HEK293T (cell line): ENCODE data around the gene LIMCH1.

Source experiments
- CTCF ChIA-PET: fragments of 350-600 bp; formaldehyde crosslinking; extraction: SDS; loops from one replicate; lab custom pipeline; 2021; ENCODE audit warnings: antibody characterized with exemption, inconsistent platforms; lab: Yijun Ruan, JAX
- POLR2A ChIA-PET: fragments of 350-600 bp; formaldehyde crosslinking; extraction: SDS; loops from one replicate; lab custom pipeline; 2020; ENCODE audit warnings: antibody characterized with exemption, inconsistent platforms; lab: Yijun Ruan, JAX
- DNase-seq: peaks from one replicate; pipeline ENCODE4 v3.0.0; 2012; ENCODE audit warnings: mixed read lengths; ENCODE audit errors: extremely low spot score
- ARNT ChIP-seq: fragments of 450-650 bp; IDR thresholded peaks from 2 replicates; pipeline ENCODE4 v1.6.1; 2017; ENCODE audit warnings: mild to moderate bottlenecking
- BHLHE40 ChIP-seq: fragments of 450-650 bp; IDR thresholded peaks from 2 replicates; pipeline ENCODE4 v1.6.1; 2016; ENCODE audit warnings: mild to moderate bottlenecking, moderate library complexity, borderline replicate concordance
- CTBP1 ChIP-seq: fragments of 450-650 bp; IDR thresholded peaks from 2 replicates; pipeline ENCODE4 v1.6.1; 2016; ENCODE audit warnings: borderline replicate concordance
- ELF4 ChIP-seq: fragments of 450-650 bp; IDR thresholded peaks from 2 replicates; pipeline ENCODE4 v1.6.1; 2017; ENCODE audit warnings: antibody characterized with exemption
- FOXA1 ChIP-seq: fragments of 450-650 bp; IDR thresholded peaks from 2 replicates; pipeline ENCODE4 v1.6.1; 2016; ENCODE audit warnings: mild to moderate bottlenecking
- FOXK2 ChIP-seq: fragments of 450-650 bp; IDR thresholded peaks from 2 replicates; pipeline ENCODE4 v1.6.1; 2016; ENCODE audit warnings: mild to moderate bottlenecking
- FOXM1 ChIP-seq: fragments of 450-650 bp; IDR thresholded peaks from 2 replicates; pipeline ENCODE4 v1.6.1; 2017; ENCODE audit warnings: mild to moderate bottlenecking, borderline replicate concordance
- HDGF ChIP-seq: fragments of 450-650 bp; IDR thresholded peaks from 2 replicates; pipeline ENCODE4 v1.6.1; 2017; ENCODE audit warnings: antibody characterized with exemption, borderline replicate concordance
- L3MBTL2 ChIP-seq: fragments of 450-650 bp; conservative IDR thresholded peaks from 2 replicates; pipeline ENCODE4 v1.6.1; 2016; ENCODE audit warnings: mild to moderate bottlenecking
- LEF1 ChIP-seq: fragments of 450-650 bp; IDR thresholded peaks from 2 replicates; pipeline ENCODE4 v1.6.1; 2017; ENCODE audit warnings: mild to moderate bottlenecking, borderline replicate concordance
- NFRKB ChIP-seq: fragments of 450-650 bp; IDR thresholded peaks from 2 replicates; pipeline ENCODE4 v1.6.1; 2016; ENCODE audit warnings: mild to moderate bottlenecking, moderate library complexity
- PKNOX1 ChIP-seq: fragments of 450-650 bp; IDR thresholded peaks from 2 replicates; pipeline ENCODE4 v1.6.1; 2016
- SP1 ChIP-seq: fragments of 450-650 bp; IDR thresholded peaks from 2 replicates; pipeline ENCODE4 v1.6.1; 2017
- SUZ12 ChIP-seq: fragments of 450-650 bp; IDR thresholded peaks from 2 replicates; pipeline ENCODE4 v1.6.1; 2016; ENCODE audit warnings: mild to moderate bottlenecking
- TARDBP ChIP-seq: fragments of 450-650 bp; IDR thresholded peaks from 2 replicates; pipeline ENCODE4 v1.6.1; 2016
- ZNF384 ChIP-seq: fragments of 450-650 bp; IDR thresholded peaks from 2 replicates; pipeline ENCODE4 v1.6.1; 2016

The LIMCH1 gene

GRCh38 chr4:41569961-41570360 lies 32.0 kb downstream of the LIMCH1 start:
- TF ChIP-seq TARDBP (no peak), NFRKB (no peak), SUZ12 (no peak), PKNOX1 (no peak), BHLHE40 (no peak), CTBP1 (no peak), FOXM1 (no peak), ARNT (no peak), ELF4 (no peak), LEF1 (no peak), ZNF384 (no peak), FOXK2 (no peak), SP1 (no peak), FOXA1 (no peak)
- ChIA-PET CTCF (no interaction called here), POLR2A (no interaction called here)
- no peak for DNase-seq

GRCh38 chr4:41571422-41571821 lies 33.5 kb downstream of the LIMCH1 start:
- ChIA-PET POLR2A (no interaction called here), CTCF (no interaction called here)
- DNase-seq = no peak
- no peak for TF ChIP-seq ARNT
- TF ChIP-seq FOXK2 = no peak
- TF ChIP-seq ZNF384 = no peak
- TF ChIP-seq PKNOX1 = no peak
- no peak for TF ChIP-seq LEF1

GRCh38 chr4:41572516-41572915 lies 34.6 kb downstream of the LIMCH1 start:
- CTCF ChIA-PET = interaction anchor here (0.5 kb wide), 1 partner anchor 78 kb away, joined by 3 read pairs; no protein-coding TSS in a partner anchor
- DNase-seq = no peak
- TF ChIP-seq L3MBTL2 = no peak
- TF ChIP-seq FOXK2 = no peak
- no peak for TF ChIP-seq FOXA1
- no peak for TF ChIP-seq ZNF384
- no peak for TF ChIP-seq TARDBP
- POLR2A ChIA-PET = no interaction called here

GRCh38 chr4:41572956-41573355 lies 35.0 kb downstream of the LIMCH1 start:
- ChIA-PET POLR2A (no interaction called here), CTCF (interaction anchor here (0.5 kb wide), 1 partner anchor 78 kb away, joined by 3 read pairs; no protein-coding TSS in a partner anchor)
- no peak for DNase-seq
- TF ChIP-seq CTBP1 (no peak), ELF4 (no peak), TARDBP (no peak), ARNT (no peak), FOXK2 (no peak), FOXA1 (no peak), PKNOX1 (no peak), LEF1 (no peak), HDGF (no peak), SP1 (no peak), SUZ12 (no peak)

GRCh38 chr4:41573502-41574001 lies 35.6 kb downstream of the LIMCH1 start:
- DNase-seq = no peak
- ChIA-PET CTCF (interaction anchor here (0.6 kb wide), 1 partner anchor 39 kb away, joined by 3 read pairs; no protein-coding TSS in a partner anchor), POLR2A (no interaction called here)
- TF ChIP-seq FOXA1 (no peak), HDGF (no peak), BHLHE40 (no peak), ZNF384 (no peak)

- ChIA-PET CTCF (no interaction called here), POLR2A (no interaction called here)
- no peak for DNase-seq
- no peak for TF ChIP-seq FOXM1
- TF ChIP-seq SUZ12 = no peak
- no peak for TF ChIP-seq HDGF
- no peak for TF ChIP-seq ELF4
- no peak for TF ChIP-seq ZNF384
- no peak for TF ChIP-seq FOXK2
Observed at GRCh38 chr4:41575207-41575606, 37.2 kb downstream of the LIMCH1 start.

GRCh38 chr4:41575665-41576064 lies 37.7 kb downstream of the LIMCH1 start:
- ChIA-PET CTCF (interaction anchor here (0.6 to 0.7 kb wide), 2 partner anchors 17 to 180 kb away, joined by 3 to 4 read pairs; no protein-coding TSS in a partner anchor), POLR2A (no interaction called here)
- no peak for TF ChIP-seq FOXK2
- no peak for TF ChIP-seq HDGF
- no peak for TF ChIP-seq SP1
- no peak for TF ChIP-seq CTBP1
- no peak for TF ChIP-seq ARNT
- no peak for TF ChIP-seq ELF4
- TF ChIP-seq SUZ12 = no peak
- no peak for TF ChIP-seq L3MBTL2
- TF ChIP-seq PKNOX1 = no peak
- TF ChIP-seq TARDBP = no peak
- TF ChIP-seq LEF1 = no peak
- no peak for TF ChIP-seq NFRKB
- TF ChIP-seq BHLHE40 = no peak
- TF ChIP-seq ZNF384 = no peak
- no peak for TF ChIP-seq FOXM1
- no peak for TF ChIP-seq FOXA1

More at GRCh38 chr4:41575665-41576064, 37.7 kb downstream of the LIMCH1 start:
- no peak for DNase-seq
